Amniotic stem cell (primary cell): ENCODE measurements around the gene MALRD1.
"Not testable (repeated sequence)": the region's sequence is repeated elsewhere in the genome, so short reads cannot be mapped to it uniquely, and the experiment has no call there.

Experiments used
- DNase-seq: peaks from one replicate; lab custom pipeline; 2025; lab: John Stamatoyannopoulos, UW

MALRD1 gene

DNA sequence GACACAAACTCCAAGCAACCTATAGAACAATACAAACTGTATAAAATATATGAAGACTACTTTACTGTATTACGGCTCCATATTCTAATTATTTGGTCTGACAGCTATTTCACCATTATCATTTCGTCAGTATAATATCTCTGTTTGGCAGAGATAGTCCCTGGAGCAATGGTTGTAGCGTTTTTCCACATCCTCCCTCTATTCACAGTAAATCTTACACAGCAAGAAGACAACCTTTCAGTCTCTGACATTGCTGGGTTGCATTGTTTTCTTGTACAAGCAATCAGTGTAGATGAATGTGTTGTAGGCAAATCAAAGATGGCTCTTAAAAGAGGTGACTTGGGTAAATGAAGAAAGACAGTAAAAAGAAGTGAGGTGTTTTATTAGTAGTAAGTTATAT lies 662.0 kb downstream of the MALRD1 start:
- DNase-seq, result no peak

GRCh38 chr10:19713159-19713558 lies 664.6 kb downstream of the MALRD1 start:
- no peak for DNase-seq

GRCh38 chr10:19713800-19714525 lies 665.4 kb downstream of the MALRD1 start:
- no peak for DNase-seq

GRCh38 chr10:19719284-19719683 lies 670.7 kb downstream of the MALRD1 start:
- DNase-seq, result no peak

DNA sequence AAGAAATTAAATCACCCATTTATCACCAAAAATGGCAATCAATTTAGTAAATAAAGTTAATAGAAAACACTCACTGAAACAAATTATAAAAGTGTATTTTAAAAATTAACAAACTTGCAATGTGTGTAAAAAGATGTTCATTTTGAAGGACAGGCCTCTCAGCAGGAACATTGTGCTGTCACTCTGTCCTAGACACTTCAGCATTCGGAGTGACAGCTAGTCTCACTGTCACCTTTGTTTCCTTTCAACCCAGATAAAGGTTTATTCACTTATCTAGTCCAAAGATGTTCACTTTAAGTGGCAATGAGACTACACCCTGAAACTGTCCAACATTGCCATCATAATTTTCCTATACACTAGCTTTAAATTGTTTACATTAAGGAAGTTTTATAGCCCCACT lies 675.7 kb downstream of the MALRD1 start:
- DNase-seq, result no peak

GRCh38 chr10:19728376-19728775 lies 679.8 kb downstream of the MALRD1 start:
- no peak for DNase-seq

- DNase-seq, result no peak
Measured at GRCh38 chr10:19728964-19729363, 680.4 kb downstream of the MALRD1 start.

DNA sequence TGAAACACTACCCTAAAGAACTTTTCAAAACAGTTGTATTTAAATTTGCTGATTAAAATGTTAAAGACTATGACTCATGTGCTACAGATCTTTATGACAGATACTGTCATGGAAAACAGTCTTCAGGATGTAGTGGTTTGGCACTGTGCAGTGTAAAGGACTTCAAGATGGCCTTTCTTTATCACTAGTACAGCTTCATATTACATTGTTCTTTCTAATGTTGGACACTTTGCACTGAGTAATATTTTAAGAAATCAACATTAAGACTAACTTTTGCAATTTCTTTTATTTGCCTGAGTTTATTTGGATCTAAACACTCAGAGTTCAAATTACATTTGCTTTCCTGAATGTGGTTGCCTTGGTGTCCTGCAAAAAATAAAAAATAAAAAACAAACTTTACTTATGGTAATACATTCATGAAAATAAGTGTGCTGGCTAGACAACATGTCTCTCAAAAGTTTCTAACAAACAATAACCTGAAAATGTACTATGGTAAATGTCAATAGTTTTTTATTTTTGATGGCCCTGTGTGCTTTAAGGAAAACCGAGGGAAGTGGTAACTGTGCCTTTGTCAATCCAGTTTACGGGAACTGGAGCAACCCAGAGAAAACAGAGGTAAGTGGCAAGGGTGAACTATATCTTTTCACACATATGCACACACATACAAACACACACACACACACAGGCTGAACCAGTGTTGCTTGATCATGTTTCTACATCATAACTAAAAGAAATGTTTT lies 681.7 kb downstream of the MALRD1 start:
- DNase-seq, result no peak

GRCh38 chr10:19730907-19731217 lies 682.3 kb downstream of the MALRD1 start:
- no peak for DNase-seq

- no peak for DNase-seq
Measured at GRCh38 chr10:19731560-19731959, 683.0 kb downstream of the MALRD1 start.

DNA sequence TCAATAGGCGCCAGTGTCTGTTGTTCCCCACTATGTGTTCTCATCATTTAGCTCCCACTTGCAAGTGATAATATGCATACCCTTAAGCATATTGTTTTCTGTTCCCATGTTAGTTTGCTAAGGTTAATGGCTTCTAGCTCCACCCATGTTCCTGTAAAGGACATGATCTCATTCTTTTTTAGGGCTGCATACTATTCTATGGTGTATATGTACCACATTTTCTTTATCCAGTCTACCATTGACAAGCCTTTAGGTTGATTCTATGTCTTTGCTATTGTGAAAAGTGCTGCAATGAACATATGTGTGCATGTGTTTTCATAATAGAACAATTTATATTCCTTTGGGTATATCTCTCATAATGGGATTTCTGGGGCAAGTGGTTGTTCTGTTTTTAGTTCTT lies 689.8 kb downstream of the MALRD1 start:
- DNase-seq, result no peak

- DNase-seq, result not testable (repeated sequence)
Measured at GRCh38 chr10:19739232-19739631, 690.6 kb downstream of the MALRD1 start.

DNA sequence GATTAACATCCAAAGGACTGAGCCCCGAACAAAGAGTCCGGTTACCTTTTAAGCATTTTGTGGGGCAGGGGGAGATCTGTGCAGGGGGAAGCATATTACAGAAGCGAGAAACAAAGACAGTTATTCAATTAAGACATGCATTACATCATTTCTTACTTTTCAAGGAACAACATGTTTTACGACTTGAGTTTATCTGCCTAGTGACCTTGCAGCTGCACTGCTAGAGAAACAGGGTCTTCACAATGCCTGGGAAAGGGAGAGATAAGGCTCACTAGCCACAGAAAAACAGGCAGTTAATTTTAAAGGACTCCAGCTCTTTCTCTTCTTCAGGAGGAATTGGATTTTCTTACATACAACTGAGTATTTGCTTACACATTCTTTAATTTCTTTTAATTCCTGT lies 693.5 kb downstream of the MALRD1 start:
- not testable (repeated sequence) for DNase-seq

GRCh38 chr10:19745672-19746071 lies 697.1 kb downstream of the MALRD1 start:
- no peak for DNase-seq

DNA sequence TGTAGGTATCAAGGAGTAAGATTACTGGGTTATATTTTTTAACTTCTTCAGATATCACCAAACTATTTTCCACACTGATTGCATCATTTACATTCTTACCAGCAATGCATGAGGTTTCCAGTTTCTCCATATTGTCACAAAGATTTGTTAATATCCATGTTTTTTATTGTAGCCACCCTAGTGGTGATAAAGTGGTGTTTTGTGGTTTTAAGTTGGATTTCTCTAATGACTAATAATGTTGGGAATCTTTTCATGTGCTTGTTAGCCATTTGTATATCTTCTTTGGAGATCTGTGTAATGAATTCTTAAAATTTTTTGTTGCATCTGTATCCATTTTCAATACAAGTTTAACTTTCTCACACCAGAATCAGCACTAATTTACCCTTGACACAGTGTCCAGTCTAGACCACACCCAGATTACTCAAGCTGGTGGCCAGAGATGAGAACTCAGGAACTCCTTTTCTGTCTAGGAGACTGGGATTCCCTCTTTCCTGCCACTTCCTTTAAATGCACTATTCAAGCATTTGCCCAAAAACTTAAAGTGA lies 700.7 kb downstream of the MALRD1 start:
- DNase-seq, result no peak

GRCh38 chr10:19750972-19751371 lies 702.4 kb downstream of the MALRD1 start:
- no peak for DNase-seq

DNA sequence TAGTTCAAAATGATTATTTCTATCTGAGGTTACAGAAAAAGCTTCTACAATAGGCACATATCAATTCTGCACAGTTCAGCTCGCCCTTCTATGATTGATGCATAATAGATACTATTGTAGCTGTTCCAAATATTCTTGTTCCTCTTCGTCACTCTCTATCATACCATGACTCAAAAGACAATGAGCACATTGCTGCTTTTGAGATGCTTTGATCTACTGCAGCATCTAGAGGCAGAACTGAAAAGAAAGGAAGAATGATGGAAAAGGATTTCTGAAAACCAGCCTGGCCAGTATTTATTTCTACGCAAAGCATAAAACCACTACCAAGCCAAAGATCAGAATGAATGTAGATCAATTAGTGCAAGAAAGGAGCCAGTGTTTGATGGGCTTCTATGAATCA lies 708.3 kb downstream of the MALRD1 start:
- DNase-seq, result no peak

DNA sequence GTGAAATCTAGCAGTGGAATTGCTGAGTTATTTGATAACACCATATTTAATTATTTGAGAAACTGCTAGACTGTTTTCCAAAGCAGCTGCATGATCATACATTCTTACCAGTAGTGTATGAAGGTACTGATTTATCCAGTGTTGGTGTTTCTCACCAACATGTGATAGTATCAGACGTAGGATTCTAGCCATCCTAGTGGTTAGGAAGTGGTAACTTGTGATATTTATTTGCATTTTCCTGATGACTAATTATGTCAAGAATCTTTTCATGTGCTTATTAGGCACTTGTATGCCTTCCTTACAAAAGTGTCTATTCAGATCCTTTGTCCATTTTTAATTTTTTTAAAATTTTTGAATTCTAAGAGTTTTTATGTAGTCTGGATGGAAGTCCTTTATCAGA lies 713.4 kb downstream of the MALRD1 start:
- no peak for DNase-seq

DNA sequence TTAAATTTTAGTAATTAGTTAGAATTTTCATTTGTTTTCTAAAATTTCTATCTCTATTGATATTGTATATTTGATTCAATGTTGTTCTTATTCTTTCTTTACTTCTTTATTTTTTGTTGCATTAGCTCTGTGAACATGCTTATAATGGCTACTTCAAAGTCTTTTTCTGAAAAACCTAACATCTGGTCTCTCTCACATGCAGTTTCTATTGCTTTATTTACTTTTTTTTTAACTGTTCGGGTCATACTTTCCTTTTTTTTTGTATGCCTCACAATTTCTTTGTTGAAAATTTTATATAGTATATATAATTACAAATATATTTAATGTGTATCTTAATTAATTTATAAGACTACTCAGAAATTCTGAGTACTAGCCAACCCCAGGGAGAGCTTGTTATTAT lies 715.5 kb downstream of the MALRD1 start:
- no peak for DNase-seq

DNA sequence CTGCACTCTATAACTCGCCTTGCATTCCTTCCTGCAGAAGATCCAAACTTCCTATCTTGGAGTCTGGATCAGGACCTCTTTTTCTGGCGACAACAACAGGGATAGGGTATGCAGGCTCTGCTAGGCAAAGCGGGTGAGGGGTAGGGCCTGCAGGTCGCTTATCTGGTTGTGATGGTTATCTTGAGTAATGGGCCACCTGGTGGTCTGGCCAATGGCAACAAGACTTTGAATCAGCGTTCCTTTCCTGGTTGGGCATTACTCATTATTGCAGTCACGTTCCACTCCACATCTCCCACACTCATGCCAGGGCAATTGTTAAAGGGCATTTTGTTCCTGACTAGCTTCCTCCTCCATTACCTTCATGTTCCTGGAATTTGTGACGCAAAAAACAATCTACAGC lies 719.3 kb downstream of the MALRD1 start:
- DNase-seq, result no peak

- not testable (repeated sequence) for DNase-seq
Measured at GRCh38 chr10:19769826-19770225, 721.2 kb downstream of the MALRD1 start.

- no peak for DNase-seq
Measured at GRCh38 chr10:19772972-19773371, 724.4 kb downstream of the MALRD1 start.

DNA sequence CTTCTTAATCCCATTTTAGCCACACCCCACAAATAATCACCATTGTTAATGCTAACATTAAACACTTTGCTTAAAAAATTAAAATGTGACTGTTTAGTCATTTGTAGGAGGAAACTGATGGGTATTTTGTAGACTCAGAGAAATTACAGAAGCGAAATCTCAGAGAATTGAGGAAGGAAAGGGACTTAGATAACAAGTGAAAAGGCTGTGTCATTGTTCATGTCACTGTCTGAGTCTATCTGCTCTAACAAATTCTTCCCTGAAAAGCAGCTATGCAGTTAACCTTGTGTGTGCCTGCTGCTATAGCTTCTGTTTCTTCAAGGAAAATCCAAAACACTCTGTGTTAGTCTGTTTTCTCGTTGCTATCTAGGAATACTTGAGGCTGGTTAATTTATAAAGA lies 726.7 kb downstream of the MALRD1 start:
- no peak for DNase-seq

DNA sequence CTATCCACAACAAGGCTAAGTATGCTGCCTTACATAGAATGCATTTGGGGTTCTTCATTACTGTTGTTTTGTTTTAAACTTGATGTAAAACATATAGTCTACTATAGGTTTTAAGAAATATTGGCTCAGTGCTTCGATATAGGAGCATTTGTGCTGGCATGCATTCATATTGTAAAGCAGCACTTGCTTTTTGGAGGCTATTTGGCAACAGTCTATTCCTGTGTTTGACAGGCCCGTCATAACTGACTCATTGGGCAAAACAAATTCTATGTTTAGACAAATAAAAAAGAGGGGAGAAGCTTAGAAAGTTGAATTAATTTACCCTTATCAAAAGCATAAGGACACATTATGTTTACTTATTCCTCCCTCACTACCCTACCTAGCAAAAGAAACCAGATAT lies 729.2 kb downstream of the MALRD1 start:
- no peak for DNase-seq
